Dermis microvascular lymphatic vessel endothelial cell (primary cell): ENCODE measurements around the gene OTOR. TPM values are rescaled to one million over a fixed set of nuclear protein-coding genes. Genes with fewer than 3 reads are reported as not detected.

Experiments
- DNase-seq, 2 donors: peaks; one replicate each; pipeline versions ENCODE4 v3.0.0 to v3.0.0-alpha.2; 2010; ENCODE audit warnings: low read depth in 2 of 2
- total RNA-seq: library from RNA; depleted of rRNA; stranded (reverse); fragments of >200 nt; gene quantifications from 2 replicates; pipeline ENCODE4 v1.2.1, GENCODE V29; 2014

Gene OTOR
- total RNA-seq: not detected in 2 replicates

GRCh38 chr20:16748308-16748900, at the start of gene OTOR:
OTOR (plus strand) TSS chr20:16748358; CDS start chr20:16748402, 44 bp downstream.
- DNase-seq: no peak

GRCh38 chr20:16699293-16699692, 48.9 kb upstream of the OTOR start:
- no peak for DNase-seq

GRCh38 chr20:16701296-16701695, 46.9 kb upstream of the OTOR start:
- DNase-seq: peak in 1 of 2 donors; percentile 17

- no peak for DNase-seq
These were observed 44.6 kb upstream of the OTOR start for GRCh38 chr20:16703570-16703969.

GRCh38 chr20:16707674-16708073, 40.5 kb upstream of the OTOR start:
- no peak for DNase-seq

- peak in 1 of 2 donors; percentile 17 for DNase-seq
These were observed 39.6 kb upstream of the OTOR start for GRCh38 chr20:16708602-16709001.

- no peak for DNase-seq
These were observed 39.1 kb upstream of the OTOR start for GRCh38 chr20:16709017-16709416.

GRCh38 chr20:16710781-16711180, 37.4 kb upstream of the OTOR start:
- DNase-seq: no peak

- DNase-seq: no peak
These were observed 36.4 kb upstream of the OTOR start for GRCh38 chr20:16711661-16712258.

GRCh38 chr20:16712511-16712947, 35.6 kb upstream of the OTOR start:
- DNase-seq: no peak

GRCh38 chr20:16713066-16713465, 35.1 kb upstream of the OTOR start:
- DNase-seq: no peak

- DNase-seq: no peak
These were observed 33.9 kb upstream of the OTOR start for GRCh38 chr20:16714242-16714641.

- DNase-seq: no peak
These were observed 33.4 kb upstream of the OTOR start for GRCh38 chr20:16714751-16715150.

GRCh38 chr20:16719421-16719820, 28.7 kb upstream of the OTOR start:
- DNase-seq: no peak

- DNase-seq: no peak
These were observed 19.1 kb upstream of the OTOR start for GRCh38 chr20:16729080-16729479.

GRCh38 chr20:16729565-16730460, 18.3 kb upstream of the OTOR start, which contains the start of gene SNRPB2:
SNRPB2 (plus strand) TSS chr20:16730026; CDS start chr20:16731703, 1,677 bp downstream.
- peak; percentile 93 to 96 for DNase-seq

GRCh38 chr20:16732506-16733152, 15.5 kb upstream of the OTOR start:
- DNase-seq: no peak

- DNase-seq: no peak
These were observed 7.6 kb upstream of the OTOR start for GRCh38 chr20:16740365-16741072.

GRCh38 chr20:16744178-16744807, 3.9 kb upstream of the OTOR start:
- no peak for DNase-seq

- no peak for DNase-seq
These were observed 3.0 kb upstream of the OTOR start for GRCh38 chr20:16745204-16745603.
